ENCODE results near the gene C5orf15.

DNA sequence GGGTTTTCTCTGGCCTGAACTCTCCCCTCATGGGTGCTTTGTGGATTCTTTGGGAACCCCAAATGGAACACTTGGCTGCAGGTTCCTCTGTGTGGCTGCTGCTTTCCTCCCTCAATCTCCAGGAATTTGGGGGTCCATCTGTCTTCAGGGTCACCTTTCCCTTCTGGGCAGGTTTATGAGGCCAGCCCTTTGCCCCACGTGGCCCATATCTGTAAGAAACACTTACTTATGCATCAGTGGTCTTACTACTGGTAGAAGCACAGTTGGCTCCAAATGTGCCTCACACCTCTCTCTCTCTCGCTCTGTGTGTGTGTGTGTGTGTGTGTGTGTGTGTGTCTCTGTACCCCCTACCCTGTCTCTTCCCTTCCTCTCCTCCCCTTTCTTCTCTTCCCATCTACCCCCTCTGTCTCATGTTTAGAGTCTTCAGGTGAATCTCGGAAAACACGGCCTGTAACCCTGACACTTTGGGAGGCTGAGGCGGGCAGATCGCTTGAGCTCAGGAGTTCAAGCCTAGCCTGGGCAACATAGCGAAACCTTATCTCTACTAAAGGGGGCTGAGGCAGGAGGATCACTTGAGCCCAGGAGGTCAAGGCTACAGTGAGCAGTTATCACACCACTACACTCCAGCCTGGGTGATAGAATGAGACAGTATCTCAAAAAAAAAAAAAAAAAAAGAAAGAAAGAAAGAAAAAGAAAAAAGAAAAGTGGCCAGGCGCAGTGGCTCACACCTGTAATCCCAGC is 26.8 kb downstream of the C5orf15 start:
- TF ChIP-seq, protein P1, sequence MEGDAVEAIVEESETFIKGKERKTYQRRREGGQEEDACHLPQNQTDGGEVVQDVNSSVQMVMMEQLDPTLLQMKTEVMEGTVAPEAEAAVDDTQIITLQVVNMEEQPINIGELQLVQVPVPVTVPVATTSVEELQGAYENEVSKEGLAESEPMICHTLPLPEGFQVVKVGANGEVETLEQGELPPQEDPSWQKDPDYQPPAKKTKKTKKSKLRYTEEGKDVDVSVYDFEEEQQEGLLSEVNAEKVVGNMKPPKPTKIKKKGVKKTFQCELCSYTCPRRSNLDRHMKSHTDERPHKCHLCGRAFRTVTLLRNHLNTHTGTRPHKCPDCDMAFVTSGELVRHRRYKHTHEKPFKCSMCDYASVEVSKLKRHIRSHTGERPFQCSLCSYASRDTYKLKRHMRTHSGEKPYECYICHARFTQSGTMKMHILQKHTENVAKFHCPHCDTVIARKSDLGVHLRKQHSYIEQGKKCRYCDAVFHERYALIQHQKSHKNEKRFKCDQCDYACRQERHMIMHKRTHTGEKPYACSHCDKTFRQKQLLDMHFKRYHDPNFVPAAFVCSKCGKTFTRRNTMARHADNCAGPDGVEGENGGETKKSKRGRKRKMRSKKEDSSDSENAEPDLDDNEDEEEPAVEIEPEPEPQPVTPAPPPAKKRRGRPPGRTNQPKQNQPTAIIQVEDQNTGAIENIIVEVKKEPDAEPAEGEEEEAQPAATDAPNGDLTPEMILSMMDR (conservative IDR thresholded peaks at IDR 0.05 in 1 of 2, IDR thresholded peaks at IDR 0.05 in 1 of 2; ENCODE audit: extremely low read depth in 1 of 2, insufficient read depth in 1 of 2, low read depth in 1 of 2, low read length in 2 of 2): no peak
- TF ChIP-seq EZH2 (IDR thresholded peaks at IDR 0.05; ENCODE audit: borderline replicate concordance, low read length): no peak
